HS-27A (cell line): Measurements from ENCODE around the gene PCDHAC2.

Experiments
- DNase-seq: peaks from one replicate; pipeline ENCODE4 v3.0.0-alpha.2; 2012; ENCODE audit warnings: low read depth, missing footprints

Gene PCDHAC2, protein sequence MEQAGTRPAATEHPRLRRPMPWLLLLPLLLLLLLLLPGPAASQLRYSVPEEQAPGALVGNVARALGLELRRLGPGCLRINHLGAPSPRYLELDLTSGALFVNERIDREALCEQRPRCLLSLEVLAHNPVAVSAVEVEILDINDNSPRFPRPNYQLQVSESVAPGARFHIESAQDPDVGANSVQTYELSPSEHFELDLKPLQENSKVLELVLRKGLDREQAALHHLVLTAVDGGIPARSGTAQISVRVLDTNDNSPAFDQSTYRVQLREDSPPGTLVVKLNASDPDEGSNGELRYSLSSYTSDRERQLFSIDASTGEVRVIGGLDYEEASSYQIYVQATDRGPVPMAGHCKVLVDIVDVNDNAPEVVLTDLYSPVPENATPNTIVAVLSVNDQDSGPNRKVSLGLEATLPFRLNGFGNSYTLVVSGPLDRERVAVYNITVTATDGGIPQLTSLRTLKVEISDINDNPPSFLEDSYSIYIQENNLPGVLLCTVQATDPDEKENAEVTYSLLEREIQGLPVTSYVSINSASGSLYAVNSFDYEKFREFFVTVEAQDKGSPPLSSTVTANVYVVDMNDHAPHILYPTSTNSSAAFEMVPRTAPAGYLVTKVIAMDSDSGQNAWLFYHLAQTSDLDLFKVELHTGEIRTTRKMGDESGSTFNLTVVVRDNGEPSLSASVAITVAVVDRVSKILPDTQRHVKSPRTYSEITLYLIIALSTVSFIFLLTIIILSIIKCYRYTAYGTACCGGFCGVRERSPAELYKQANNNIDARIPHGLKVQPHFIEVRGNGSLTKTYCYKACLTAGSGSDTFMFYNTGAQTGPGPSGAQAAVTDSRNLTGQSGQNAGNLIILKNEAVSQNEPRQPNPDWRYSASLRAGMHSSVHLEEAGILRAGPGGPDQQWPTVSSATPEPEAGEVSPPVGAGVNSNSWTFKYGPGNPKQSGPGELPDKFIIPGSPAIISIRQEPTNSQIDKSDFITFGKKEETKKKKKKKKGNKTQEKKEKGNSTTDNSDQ

DNA sequence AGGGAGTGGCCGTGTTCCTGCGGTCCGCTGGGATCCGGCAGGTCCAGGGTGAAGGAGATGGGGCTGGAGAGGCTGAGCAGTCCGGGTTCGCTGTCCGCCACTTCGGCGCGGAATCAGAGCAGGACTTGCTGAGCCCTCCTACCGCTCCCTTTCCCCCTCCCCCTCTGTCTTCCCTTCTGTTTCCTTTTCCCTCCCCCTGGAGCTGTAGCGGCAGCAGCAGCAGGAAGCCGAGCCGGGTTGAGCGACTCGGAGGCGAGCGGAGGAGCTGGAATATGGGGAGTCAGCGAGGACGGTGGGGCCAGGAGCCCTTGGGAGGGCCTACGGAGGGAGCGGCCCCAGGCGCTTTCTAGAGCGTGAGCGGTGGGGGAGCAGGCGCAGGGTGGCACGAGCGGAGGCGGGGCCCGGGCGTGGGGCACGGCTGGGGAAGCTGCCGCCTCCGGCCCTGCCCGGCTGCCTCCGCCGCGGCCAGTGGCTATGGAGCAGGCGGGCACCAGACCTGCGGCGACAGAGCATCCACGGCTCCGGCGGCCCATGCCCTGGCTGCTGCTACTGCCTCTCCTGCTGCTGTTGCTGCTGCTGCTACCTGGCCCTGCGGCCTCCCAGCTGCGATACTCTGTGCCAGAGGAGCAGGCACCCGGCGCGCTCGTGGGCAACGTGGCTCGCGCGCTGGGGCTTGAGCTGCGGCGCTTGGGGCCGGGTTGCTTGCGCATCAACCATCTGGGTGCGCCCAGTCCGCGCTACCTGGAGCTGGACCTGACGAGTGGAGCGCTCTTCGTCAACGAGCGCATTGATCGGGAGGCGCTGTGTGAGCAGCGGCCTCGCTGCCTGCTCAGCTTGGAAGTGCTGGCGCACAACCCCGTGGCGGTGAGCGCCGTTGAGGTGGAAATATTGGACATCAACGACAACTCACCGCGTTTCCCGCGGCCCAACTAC lies at the start of gene PCDHAC2:
TSS of gene PCDHAC2 (plus strand) at position 184 of the 933 bp plus-strand sequence. CDS start at position 475, 291 bp downstream.
- no peak for DNase-seq

DNA sequence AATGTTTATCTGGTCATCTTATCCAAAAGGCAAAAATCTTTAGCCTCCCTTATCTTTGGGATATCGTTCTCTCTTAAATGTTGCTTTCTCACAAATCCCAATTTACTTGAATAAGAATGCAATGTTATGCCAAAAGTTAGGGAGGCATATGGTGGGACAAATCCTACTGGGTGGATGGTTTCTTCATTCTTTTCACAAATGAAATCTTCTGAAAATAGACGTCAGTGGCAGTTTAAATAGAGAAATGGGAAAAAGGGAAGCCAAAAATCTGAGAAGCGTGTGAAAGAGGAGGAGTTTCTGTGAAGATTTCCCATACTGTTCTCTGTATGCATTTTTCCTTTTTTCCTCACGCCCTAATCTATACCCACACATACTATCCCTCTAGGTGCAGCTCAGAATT lies 42.7 kb upstream of the PCDHAC2 start:
- no peak for DNase-seq

DNA sequence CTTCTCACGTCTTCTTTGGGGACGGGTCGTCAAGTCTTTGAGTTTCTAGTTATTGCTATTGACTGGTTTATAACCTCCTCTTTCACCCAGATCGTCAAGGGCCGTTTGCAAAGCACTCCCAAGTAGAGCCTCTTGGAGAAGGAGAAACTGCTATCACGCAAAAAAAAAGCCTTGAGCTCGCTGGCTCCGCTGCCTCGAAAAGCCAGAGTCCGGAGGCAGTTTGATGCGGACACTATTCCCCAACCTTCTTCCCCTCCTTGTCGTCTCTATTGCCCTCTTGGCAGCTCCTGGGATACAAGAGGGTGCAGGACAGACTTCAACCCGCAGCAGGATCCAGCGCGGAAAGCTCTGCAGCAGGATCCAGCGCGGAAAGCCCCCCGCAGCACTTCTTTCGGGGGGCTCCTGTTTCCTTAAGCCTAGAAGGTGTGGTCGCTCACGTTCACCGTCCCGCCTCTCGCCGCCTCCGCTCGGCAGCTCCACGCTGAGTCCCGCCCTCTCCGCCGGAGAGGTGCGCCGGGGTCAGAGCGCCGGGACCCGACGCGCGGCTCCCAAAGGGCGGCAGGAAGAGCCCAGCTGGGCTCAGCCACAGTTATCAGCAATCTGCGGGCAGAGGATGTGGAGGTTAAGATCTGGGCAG lies 40.4 kb upstream of the PCDHAC2 start, which contains the start of gene PCDHAC1:
TSS of gene PCDHAC1 (plus strand) at position 494 of the 637 bp plus-strand sequence. CDS start 594 bp downstream, outside the sequence.
- no peak for DNase-seq

DNA sequence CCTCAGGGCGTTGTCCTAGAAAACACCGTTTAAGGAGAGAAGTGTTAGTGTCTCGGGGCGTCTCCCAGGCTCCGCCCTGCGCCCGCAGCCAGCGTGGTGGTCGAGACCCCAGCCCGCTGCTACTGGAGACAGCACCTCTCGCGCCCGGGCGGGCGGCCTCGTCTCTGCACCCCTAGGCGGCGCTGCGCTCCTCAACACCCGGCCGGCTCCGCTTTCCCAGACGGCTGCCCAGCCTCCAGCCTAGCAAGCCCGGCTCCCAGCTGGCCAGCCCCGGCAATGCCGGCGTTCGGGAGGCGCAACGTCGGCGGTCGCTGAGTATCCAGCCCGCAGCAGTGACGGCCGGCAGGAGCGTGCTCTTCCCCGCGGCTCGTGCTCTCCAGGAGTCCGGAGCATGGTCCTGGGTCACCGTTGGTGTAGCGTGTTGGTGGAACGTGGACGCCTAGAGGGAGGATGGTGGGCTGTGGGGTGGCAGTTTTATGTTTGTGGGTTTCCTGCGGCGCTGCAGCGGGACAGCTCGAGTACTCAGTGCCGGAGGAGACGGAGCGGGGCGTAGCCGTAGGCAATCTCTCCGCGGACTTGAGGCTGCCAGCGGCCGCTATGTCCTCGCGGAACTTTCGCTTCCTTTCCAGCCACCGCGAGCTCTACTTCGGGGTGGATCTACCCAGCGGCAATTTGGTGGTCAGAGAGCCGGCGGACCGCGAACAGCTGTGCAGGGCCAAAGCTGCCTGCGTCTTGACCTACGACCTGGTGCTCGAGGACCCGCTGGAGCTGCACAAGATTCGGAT lies 39.6 kb upstream of the PCDHAC2 start:
- no peak for DNase-seq

DNA sequence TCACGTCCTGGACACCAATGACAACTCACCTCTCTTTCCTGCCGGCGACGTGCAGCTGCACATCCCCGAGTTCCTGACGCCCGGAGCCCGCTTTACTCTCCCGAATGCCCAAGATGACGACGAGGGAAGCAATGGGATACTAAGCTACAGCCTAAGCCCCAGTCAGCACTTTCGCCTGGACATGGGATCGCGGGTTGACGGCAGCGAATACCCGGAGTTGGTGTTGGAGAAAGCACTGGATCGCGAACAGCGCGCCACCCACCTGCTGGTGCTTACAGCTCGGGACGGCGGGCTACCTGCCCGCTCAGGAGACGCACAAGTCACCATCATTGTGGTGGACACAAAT lies 39.1 kb upstream of the PCDHAC2 start:
- no peak for DNase-seq

DNA sequence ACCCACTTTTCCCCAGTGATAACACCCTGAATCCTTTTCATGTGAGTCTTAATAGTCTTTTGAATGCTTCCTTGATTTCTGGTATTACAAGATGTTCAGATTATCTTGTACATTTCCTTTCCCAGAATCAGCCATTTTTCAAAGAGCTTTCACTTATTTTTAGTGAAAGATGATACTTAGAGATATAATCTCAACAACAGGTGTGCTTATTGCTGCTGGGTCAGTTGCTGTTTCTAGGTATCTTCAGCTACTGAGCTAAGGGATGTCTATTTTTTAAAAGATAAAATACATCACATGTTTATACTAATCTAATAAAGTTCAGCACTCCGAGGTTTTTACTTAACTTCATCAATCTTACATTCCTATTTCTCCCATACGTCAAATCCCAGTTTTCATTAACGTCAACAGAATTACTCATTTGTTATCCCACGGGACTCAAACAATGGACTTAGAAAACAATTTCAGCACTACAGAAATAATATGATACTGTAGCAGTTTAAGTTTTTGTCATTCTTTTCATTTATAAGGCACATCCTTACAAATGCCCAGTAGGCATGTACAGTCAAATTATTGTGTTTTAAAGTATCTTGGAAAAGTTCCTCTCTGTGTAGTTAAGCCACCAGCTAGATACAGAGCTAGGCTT lies 31.2 kb upstream of the PCDHAC2 start:
- no peak for DNase-seq

DNA sequence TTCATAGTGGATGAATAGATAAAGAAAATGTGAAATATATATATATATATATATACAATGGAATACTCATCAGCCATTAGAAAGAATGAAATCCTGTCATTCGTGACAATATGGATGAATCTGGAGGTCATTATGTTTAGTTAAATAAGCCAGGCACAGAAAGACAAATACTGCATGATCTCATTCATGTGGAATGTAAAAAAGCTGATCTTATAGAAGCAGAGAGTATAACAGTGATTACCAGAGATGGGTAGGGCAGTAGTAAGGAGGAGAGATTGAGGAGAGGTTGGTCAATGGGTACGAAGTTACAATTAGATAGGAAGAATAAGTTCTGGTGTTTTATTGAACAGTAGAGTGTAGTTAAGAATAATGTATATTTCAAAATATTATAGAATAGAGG lies 19.7 kb upstream of the PCDHAC2 start:
- DNase-seq, result no peak

DNA sequence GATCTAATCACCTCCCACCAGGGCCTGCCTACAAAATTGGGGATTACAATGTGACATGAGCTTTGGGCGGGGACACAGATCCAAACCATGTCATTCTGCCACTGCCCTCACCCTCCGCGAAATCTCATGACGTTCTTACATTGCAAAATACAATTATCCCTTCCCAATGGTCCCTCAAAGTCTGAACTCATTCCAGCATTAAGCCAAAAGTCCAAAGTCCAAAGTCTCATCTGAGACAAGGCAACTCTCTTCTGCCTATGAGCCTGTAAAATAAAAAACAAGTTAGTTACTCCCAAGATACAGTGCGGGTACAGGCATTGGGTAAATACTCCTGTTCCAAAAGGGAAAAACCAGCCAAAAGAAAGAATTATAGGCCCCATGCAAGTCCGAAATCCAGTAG lies 14.6 kb upstream of the PCDHAC2 start:
- no peak for DNase-seq

DNA sequence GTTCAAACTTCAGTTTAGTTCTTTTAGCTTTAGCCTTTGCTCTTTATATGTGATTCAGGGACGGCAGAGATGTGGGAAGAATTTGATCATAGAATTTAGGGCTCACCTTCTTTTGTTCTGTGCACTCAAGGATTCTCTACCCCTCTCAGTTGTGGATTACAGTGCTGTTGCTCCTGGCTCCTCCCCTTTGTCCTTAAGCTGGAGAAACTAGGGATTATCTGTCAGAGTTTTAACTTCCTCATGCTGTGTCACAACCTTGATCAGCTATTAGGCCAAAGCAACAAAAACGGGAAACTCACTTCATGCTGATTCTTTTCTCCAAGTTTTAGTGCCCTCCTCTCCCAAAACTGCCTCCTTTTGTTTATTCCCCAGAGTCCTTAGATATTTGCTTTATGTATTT lies 13.0 kb upstream of the PCDHAC2 start:
- no peak for DNase-seq

DNA sequence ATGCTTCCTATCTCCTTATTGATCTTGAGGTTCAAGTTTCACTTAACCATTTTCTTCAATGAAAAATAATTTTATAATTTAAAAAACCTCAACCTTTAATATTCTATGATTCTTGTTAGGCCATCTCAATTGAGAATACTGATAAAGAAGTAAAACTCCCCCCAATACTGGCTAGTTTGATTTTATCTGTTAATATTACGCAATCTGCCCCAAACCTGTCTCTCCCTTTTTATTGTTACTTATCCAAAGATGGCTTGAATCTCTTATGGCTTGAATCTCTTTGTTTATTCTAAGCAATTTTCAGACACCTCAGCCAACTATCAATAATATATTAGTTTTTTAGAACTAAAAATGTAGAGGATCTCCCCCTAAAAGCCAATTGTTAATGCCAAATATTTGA lies 4.1 kb upstream of the PCDHAC2 start:
- DNase-seq, result no peak

DNA sequence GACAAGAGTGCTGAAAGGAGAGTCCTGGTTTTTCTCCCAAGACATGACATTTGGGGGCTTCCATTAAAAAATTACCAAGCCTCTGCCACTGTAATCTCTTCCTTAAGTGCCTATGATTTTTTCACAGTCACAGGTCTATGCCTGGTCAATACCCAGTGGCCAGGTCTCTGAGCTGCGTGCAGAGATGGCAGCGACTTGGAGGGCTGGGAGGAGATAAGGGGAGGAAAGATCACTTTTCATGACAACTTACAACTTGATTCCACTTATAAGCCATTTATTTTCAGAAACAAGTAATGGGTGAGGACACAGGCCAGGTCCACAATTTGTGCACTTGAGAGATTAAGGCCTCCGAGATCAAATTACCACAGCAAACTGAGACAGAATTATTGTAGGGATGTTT lies 1.9 kb upstream of the PCDHAC2 start:
- DNase-seq, result no peak

DNA sequence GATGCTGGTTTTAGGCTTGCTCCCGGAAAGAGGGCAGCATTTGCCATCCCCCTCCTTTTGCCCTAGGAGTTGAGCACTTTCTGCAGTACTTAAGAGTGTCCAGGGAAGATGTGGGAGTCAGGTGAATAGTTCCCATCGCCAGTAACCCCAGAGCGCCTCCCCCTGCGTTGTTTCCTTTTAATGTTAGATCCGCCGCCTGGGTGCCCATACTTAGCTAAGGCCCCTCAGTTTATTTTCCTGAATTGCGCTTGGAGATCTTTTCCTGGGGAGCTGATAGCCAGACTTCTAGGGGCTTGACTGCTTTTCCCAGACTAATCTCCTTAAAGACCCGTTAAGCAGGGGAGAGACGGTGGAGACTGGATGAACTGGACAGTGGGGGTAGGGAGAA lies 377 bp upstream of the PCDHAC2 start:
- DNase-seq, result no peak

DNA sequence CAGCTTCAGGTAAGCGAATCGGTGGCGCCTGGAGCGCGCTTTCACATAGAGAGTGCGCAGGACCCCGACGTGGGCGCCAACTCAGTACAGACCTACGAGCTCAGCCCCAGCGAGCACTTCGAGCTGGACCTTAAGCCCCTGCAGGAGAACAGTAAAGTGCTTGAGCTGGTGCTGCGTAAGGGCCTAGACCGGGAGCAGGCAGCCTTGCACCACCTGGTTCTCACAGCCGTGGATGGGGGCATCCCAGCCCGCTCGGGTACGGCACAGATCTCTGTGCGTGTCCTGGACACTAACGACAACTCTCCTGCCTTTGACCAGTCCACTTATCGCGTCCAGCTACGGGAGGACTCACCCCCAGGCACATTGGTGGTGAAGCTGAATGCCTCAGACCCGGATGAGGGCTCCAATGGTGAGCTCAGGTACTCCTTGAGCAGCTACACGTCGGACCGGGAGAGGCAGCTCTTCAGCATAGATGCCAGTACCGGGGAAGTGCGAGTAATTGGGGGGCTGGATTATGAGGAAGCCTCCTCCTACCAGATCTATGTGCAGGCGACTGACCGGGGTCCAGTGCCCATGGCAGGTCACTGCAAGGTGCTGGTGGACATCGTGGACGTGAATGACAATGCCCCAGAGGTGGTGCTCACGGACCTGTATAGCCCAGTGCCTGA lies 1.1 kb downstream of the PCDHAC2 start:
- no peak for DNase-seq

DNA sequence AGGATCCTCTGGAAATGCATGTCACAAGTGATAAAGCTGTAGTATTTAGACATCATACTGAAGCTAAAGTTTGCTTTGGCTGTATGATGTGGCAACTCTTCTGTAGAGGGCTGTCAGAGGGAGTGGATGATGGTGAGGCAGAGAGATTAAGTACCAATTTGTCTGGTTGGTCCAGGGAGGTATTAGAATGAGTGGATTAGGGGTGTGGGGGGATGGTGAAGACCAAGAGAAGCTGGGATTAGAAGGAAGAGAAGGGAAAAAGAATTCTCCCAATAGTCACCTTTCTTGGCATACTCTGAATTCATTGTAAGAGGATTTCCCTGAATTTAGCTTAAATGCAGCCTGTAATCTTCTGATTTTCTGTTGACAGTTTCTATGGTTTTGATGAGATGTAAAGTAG lies 3.6 kb downstream of the PCDHAC2 start:
- DNase-seq, result no peak

DNA sequence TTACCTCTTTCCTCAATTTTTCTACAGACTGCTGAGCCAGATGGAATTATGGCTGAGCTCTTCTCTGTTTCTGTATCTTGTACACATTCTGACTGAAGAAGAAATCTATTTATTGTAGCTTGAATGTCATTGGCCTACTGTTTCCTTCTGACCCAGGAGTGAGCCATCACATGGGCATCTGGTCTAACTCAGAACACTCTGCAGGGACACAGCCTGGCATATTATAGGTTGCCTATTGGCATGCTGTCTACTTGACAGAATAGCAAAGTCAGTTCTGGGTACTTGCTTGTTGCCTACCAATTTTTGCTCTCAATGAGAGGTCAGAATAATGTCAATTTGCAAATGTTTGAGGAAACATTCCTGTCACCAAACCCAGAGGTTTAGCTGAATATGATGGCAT lies 7.3 kb downstream of the PCDHAC2 start:
- DNase-seq, result no peak

DNA sequence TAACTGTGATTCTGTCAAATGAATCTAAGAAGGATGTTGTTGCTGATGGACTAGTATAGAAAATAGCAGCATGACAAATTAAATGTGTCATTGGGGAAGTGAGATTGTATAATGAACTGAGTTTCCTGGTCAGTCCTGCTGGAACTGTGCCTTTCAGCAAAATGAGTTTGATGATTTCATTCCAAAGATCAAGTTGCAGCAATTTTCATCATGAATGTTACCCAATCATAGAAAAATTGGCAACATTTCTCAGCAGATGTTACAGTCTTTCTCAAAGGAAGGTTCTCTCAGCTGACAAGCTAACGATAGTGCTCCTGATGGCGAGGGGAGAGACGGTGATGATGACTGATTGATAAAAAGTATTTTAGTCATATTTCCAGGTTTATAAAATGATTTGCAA lies 10.7 kb downstream of the PCDHAC2 start:
- DNase-seq, result no peak

DNA sequence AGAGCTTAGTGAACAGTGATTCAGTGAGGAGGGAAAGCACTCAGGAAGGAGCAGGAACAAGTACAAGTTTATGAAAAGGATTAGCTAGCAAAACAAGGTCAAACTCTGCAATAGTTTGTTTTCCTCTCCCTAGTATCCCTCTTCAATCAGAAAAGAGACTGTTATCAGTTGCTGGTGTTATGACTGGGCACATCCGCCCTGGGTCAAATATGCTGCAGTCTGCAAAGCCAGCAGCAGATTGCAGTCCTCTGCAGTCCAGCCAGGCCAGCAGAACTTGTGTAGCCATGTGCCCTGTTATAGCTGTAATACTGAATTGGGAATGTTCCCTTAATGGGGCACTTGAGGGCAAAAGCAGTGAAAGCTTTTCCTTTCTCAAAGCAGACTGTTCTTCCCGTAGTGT lies 12.0 kb downstream of the PCDHAC2 start:
- no peak for DNase-seq

DNA sequence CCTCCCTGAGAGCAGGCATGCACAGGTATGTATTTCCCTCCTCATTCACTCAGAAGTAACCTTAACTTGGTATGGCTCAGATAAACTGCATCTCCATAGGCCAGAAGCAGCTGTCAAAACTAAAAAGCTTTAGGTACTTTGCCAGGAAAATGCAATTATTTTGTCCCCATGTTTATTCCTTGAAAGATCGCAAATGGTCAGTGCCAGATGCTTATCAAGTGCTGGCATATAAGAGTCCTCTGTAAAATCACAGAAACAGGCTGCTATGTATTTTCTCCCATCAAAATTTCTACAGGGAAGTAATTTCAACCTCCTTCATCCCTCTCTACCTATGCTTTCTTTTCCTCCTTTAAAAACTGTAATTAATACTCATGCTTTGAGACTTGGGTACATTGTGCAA lies 12.7 kb downstream of the PCDHAC2 start:
- DNase-seq, result no peak

DNA sequence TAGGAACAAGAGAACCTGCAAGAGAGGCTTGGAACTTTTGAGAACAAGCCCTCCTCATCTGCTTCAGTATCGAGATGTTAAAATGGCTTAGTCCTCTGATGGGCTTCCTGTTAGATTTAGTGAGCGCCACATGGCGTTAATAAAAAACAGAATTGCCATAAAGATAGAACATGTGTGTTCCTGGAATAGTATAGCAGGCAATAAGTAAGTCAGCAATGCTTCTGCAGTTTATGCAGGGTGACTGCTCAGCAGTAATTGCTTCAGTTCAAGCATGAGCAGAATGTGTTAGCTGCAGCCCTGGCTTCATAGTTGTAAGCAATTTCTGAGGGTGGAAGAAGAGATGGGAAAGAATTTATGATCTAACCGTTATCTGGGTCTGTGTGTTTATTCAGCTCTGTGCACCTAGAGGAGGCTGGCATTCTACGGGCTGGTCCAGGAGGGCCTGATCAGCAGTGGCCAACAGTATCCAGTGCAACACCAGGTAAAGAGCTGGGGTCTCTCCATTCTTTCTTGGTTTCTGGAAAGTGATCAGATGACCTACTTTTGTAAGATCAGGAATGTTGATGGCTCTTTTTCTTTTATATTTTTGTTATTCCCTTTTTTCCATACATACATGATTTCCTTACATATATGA lies 15.9 kb downstream of the PCDHAC2 start:
- DNase-seq, result no peak
